Measurements from ENCODE around the gene IFT172. TPM values are rescaled to one million over a fixed set of nuclear protein-coding genes. Genes with fewer than 3 reads are reported as not detected.

IFT172 gene
- total RNA-seq, 2 donors from 2014 or later = 32.6 to 42.8 TPM

GRCh38 chr2:27489118-27489497 is 435 bp downstream of the IFT172 start:
- H3K4me3 ChIP-seq = peak overlapping the region; percentile 27 to 45

GRCh38 chr2:27485496-27485895 is 4.0 kb downstream of the IFT172 start:
- Histone ChIP-seq H3K27ac (no peak overlapping the region), H3K4me3 (no peak overlapping the region), H3K4me1 (replicated peaks) (no peaks in the 10 kb centered on the region), H3K36me3 (no peaks in the 10 kb centered on the region), H3K9me3 (no peaks in the 10 kb centered on the region), H3K27me3 (replicated peaks; ENCODE audit: insufficient read depth) (no peaks in the 10 kb centered on the region)
- intact Hi-C loops (cut with DNase I) = no loop called here
- no peak for TF ChIP-seq POLR2A (IDR thresholded peaks at IDR 0.05)
- no peak for TF ChIP-seq POLR2AphosphoS5 (IDR thresholded peaks at IDR 0.05)
- no peak for TF ChIP-seq CTCF (IDR thresholded peaks at IDR 0.05)
- WGBS = 70% methylated on average over 3 of the region's 3 CpGs
- no peak for DNase-seq (ENCODE audit: low spot score)

More at GRCh38 chr2:27489118-27489497, 435 bp downstream of the IFT172 start:
- Histone ChIP-seq H3K27me3 (replicated peaks; ENCODE audit: insufficient read depth) (no peaks in the 10 kb centered on the region), H3K4me1 (replicated peaks) (no peaks in the 10 kb centered on the region), H3K27ac (peak overlapping the region; percentile 1 to 80), H3K36me3 (no peaks in the 10 kb centered on the region), H3K9me3 (no peaks in the 10 kb centered on the region)
- TF ChIP-seq POLR2AphosphoS5 (IDR thresholded peaks at IDR 0.05) (no peak), CTCF (IDR thresholded peaks at IDR 0.05) (no peak), POLR2A (IDR thresholded peaks at IDR 0.05) (no peak)
- WGBS = 1% methylated on average over 11 of the region's 11 CpGs
- DNase-seq (ENCODE audit: low spot score) = no peak
- intact Hi-C loops (cut with DNase I) = no loop called here

- Histone ChIP-seq H3K36me3 (peaks cover 3 to 4% of the 10 kb centered on the region in 2 donors), H3K4me3 (no peak overlapping the region), H3K27ac (no peak overlapping the region), H3K4me1 (replicated peaks) (no peaks in the 10 kb centered on the region), H3K27me3 (replicated peaks; ENCODE audit: insufficient read depth) (no peaks in the 10 kb centered on the region), H3K9me3 (no peaks in the 10 kb centered on the region)
- DNase-seq (ENCODE audit: low spot score) = no peak
- intact Hi-C loops (cut with DNase I) = no loop called here
- TF ChIP-seq POLR2AphosphoS5 (IDR thresholded peaks at IDR 0.05) (no peak), POLR2A (IDR thresholded peaks at IDR 0.05) (no peak), CTCF (IDR thresholded peaks at IDR 0.05) (no peak)
- 91% methylated on average over 5 of the region's 5 CpGs for WGBS
Measured at GRCh38 chr2:27471961-27472360, 17.6 kb downstream of the IFT172 start.

GRCh38 chr2:27464443-27464842 is 25.1 kb downstream of the IFT172 start:
- no peak for TF ChIP-seq POLR2AphosphoS5 (IDR thresholded peaks at IDR 0.05)
- TF ChIP-seq POLR2A (IDR thresholded peaks at IDR 0.05) = no peak
- no peak for TF ChIP-seq CTCF (IDR thresholded peaks at IDR 0.05)
- Histone ChIP-seq H3K36me3 (no peaks in the 10 kb centered on the region), H3K9me3 (no peaks in the 10 kb centered on the region), H3K27ac (no peak overlapping the region), H3K27me3 (replicated peaks; ENCODE audit: insufficient read depth) (no peaks in the 10 kb centered on the region), H3K4me1 (replicated peaks) (no peaks in the 10 kb centered on the region), H3K4me3 (no peak overlapping the region)
- WGBS = 97% methylated on average over 7 of the region's 7 CpGs
- no peak for DNase-seq (ENCODE audit: low spot score)
- intact Hi-C loops (cut with DNase I) = no loop called here

- DNase-seq (ENCODE audit: low spot score) = no peak
- Histone ChIP-seq H3K4me1 (replicated peaks) (no peaks in the 10 kb centered on the region), H3K36me3 (peaks cover 0 to 8% of the 10 kb centered on the region in 2 donors), H3K27me3 (replicated peaks; ENCODE audit: insufficient read depth) (no peaks in the 10 kb centered on the region), H3K9me3 (no peaks in the 10 kb centered on the region), H3K4me3 (no peak overlapping the region), H3K27ac (no peak overlapping the region)
- no peak for TF ChIP-seq POLR2AphosphoS5 (IDR thresholded peaks at IDR 0.05)
- TF ChIP-seq POLR2A (IDR thresholded peaks at IDR 0.05) = no peak
- no peak for TF ChIP-seq CTCF (IDR thresholded peaks at IDR 0.05)
- intact Hi-C loops (cut with DNase I) = no loop called here
- 81% methylated on average over 8 of the region's 8 CpGs for WGBS
Measured at GRCh38 chr2:27461118-27461517, 28.4 kb downstream of the IFT172 start.
